Stimulated activated naive CD8-positive, alpha-beta T cell treated with anti-CD3 and anti-CD28 coated beads, Interleukin-15, Interleukin-2, amounts not matched to agents 100 ng/mL and 50 ng/mL, for 24 hours (primary cell): ENCODE results near the gene ANXA2.

Experiments used
- H3K27ac Mint-ChIP-seq: one replicate; pipeline ENCODE4 v1.8.0; 2021; ENCODE audit warnings: mild to moderate bottlenecking, mixed read lengths
- H3K27me3 Mint-ChIP-seq: one replicate; pipeline ENCODE4 v1.8.0; 2021; ENCODE audit warnings: mixed read lengths
- H3K36me3 Mint-ChIP-seq: one replicate; pipeline ENCODE4 v1.8.0; 2021; ENCODE audit warnings: low read depth, mixed read lengths
- H3K4me1 Mint-ChIP-seq: one replicate; pipeline ENCODE4 v1.8.0; 2021; ENCODE audit warnings: low read depth, mixed read lengths
- H3K4me3 Mint-ChIP-seq: one replicate; pipeline ENCODE4 v1.8.0; 2021; ENCODE audit warnings: mild to moderate bottlenecking, mixed read lengths
- H3K9me3 Mint-ChIP-seq: one replicate; pipeline ENCODE4 v1.8.0; 2021; ENCODE audit warnings: mixed read lengths

Gene ANXA2

DNA sequence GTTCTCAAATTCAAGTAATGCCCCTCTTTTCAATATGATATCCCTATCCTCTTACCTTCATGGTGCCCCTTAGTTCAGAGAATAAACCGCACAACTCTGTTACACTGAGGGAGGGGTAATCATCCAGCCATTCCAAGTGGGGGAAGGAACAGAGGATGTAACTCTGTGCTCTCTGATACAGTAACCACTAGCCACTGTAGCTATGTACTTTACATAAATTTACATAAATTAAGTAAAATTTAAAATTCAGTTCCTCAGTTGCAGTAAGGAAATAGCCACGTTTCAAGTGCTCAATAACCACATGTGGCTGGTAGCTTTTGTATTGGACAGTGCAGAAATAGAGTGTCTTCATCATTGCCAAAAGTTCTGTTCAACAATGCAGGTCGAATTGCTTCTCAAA is 90.8 kb downstream of the ANXA2 start:
- Mint-ChIP-seq H3K4me1 (no peaks in the 10 kb centered on the region), H3K9me3 (peaks cover 5% of the 10 kb centered on the region), H3K27ac (no peak overlapping the region), H3K36me3 (no peaks in the 10 kb centered on the region), H3K27me3 (peaks cover 25% of the 10 kb centered on the region), H3K4me3 (no peak overlapping the region)

- Mint-ChIP-seq H3K4me3 (no peak overlapping the region), H3K4me1 (no peaks in the 10 kb centered on the region), H3K27ac (no peak overlapping the region), H3K36me3 (no peaks in the 10 kb centered on the region), H3K27me3 (peaks cover 13% of the 10 kb centered on the region), H3K9me3 (peaks cover 5% of the 10 kb centered on the region)
Measured at GRCh38 chr15:60301024-60301423, 96.8 kb downstream of the ANXA2 start.

DNA sequence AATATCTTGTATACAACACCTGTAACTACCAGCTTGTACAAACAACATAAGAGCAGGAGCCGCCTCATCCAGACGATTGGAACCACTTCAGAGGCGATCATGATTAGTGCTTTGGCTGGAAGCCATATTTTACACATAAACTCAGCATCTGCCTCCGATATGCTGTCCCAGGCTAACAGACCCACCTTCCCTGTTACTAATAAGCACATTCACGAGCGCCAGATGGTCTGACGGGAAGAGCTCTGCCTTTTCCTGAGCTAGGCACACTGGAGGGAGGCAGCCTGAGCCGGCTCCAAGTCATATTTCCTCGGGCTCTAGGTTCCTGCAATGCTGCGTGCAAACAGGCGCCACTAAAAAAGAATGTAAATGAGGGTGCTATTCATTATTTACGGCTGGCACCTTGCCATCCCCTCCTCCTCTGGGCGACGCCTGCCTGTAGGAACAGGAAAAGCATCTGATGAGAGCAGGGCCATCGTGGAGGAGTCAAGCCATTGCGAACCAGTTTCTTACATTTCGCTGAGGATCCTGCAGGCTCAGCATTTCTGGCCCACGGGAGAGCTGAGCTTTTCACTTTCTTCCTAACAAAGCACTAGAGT is 98.2 kb downstream of the ANXA2 start:
- peaks cover 5% of the 10 kb centered on the region for H3K9me3 Mint-ChIP-seq
- H3K4me1 Mint-ChIP-seq = no peaks in the 10 kb centered on the region
- H3K36me3 Mint-ChIP-seq = no peaks in the 10 kb centered on the region
- peaks cover 6% of the 10 kb centered on the region for H3K27me3 Mint-ChIP-seq
- no peak overlapping the region for H3K27ac Mint-ChIP-seq
- no peak overlapping the region for H3K4me3 Mint-ChIP-seq
